Fibroblast of lung (primary cell): ENCODE measurements around the gene RPL41. TPM values are rescaled to one million over a fixed set of nuclear protein-coding genes. Genes with fewer than 3 reads are reported as not detected.

ENCODE experiments used
- DNase-seq, 2 donors: peaks; one replicate each; pipeline versions ENCODE4 v3.0.0 to v3.0.0-alpha.2; 2010; ENCODE audit warnings: low read depth in 2 of 2
- H2AFZ ChIP-seq: 2 replicates; pipeline ENCODE4 v1.5.1; 2012; ENCODE audit warnings: low read length, control low read depth, inconsistent platforms
- H3K27ac ChIP-seq: 2 replicates; pipeline ENCODE4 v1.5.1; 2011; ENCODE audit warnings: low read length, control low read depth; ENCODE audit not compliant: insufficient read depth
- H3K27me3 ChIP-seq: 2 replicates; pipeline ENCODE4 v1.5.1; 2011; ENCODE audit warnings: mild to moderate bottlenecking, low read length; ENCODE audit not compliant: control insufficient read depth, insufficient read depth
- H3K36me3 ChIP-seq: 2 replicates; pipeline ENCODE4 v1.5.1; 2011; ENCODE audit warnings: low read length; ENCODE audit not compliant: control insufficient read depth, insufficient read depth
- H3K4me1 ChIP-seq: 2 replicates; pipeline ENCODE4 v1.5.1; 2011; ENCODE audit warnings: low read length; ENCODE audit not compliant: control insufficient read depth, insufficient read depth; ENCODE audit errors: extremely low read depth
- H3K4me2 ChIP-seq: 2 replicates; pipeline ENCODE4 v1.5.1; 2011; ENCODE audit warnings: low read length, control low read depth; ENCODE audit not compliant: insufficient read depth; ENCODE audit errors: extremely low read depth
- H3K4me3 ChIP-seq, 4 experiments: fragments of 200-600 bp in 1 of 4; sonication (generic) in 1 of 4; replicated peaks in 1 of 4; 2 replicates each; pipeline ENCODE4 v1.5.1; 2011 to 2016; ENCODE audit warnings: low read length in 4 of 4, low read depth in 3 of 4, mild to moderate bottlenecking in 3 of 4, control low read depth in 2 of 4, inconsistent platforms in 1 of 4, mixed read lengths in 1 of 4; ENCODE audit not compliant: insufficient read depth in 1 of 4; ENCODE audit errors: control extremely low read depth in 1 of 4
- H3K79me2 ChIP-seq: 2 replicates; pipeline ENCODE4 v1.5.1; 2012; ENCODE audit warnings: mild to moderate bottlenecking, low read length, inconsistent platforms; ENCODE audit not compliant: control insufficient read depth, insufficient read depth
- H3K9ac ChIP-seq: 2 replicates; pipeline ENCODE4 v1.5.1; 2011; ENCODE audit warnings: mild to moderate bottlenecking, low read length, control low read depth; ENCODE audit not compliant: insufficient read depth
- H3K9me3 ChIP-seq: 2 replicates; pipeline ENCODE4 v1.5.1; 2012; ENCODE audit warnings: low read depth, low read length; ENCODE audit not compliant: control insufficient read depth, insufficient read depth
- H4K20me1 ChIP-seq: 2 replicates; pipeline ENCODE4 v1.5.1; 2011; ENCODE audit warnings: low read length; ENCODE audit not compliant: control insufficient read depth, insufficient read depth; ENCODE audit errors: extremely low read depth
- EZH2 ChIP-seq: IDR thresholded peaks from 2 replicates; pipeline ENCODE4 v1.5.1; 2012; ENCODE audit warnings: low read length, control low read depth, mild to moderate bottlenecking; ENCODE audit errors: missing control alignments
- polyA plus RNA-seq, 2 donors: library from polyadenylated mRNA; depleted of rRNA in 1 of 2; stranded (reverse) in 1 of 2; unstranded in 1 of 2; fragments of >200 nt; gene quantifications; 2 replicates each; pipeline ENCODE4 v1.2.1, GENCODE V29; 2011 to 2012; ENCODE audit warnings: missing spikeins in 1 of 2
- total RNA-seq: library from RNA; depleted of rRNA; stranded (reverse); fragments of >200 nt; gene quantifications from 2 replicates; pipeline ENCODE4 v1.2.1, GENCODE V29; 2014
- TF ChIP-seq, protein P1 (sequence below), 2 donors: IDR thresholded peaks in 1 of 2; conservative IDR thresholded peaks in 1 of 2; 1 replicate in 1 of 2; 2 replicates in 1 of 2; pipeline ENCODE4 v1.5.1; 2011 to 2012; ENCODE audit warnings: low read length in 2 of 2, control low read depth in 1 of 2, inconsistent platforms in 1 of 2, low read depth in 1 of 2, mild to moderate bottlenecking in 1 of 2

RPL41 gene
- total and polyA plus RNA-seq, 2 donors (not counting 1 experiment from before 2014, with no cell fraction given), result 2,664 to 6,961 TPM

DNA sequence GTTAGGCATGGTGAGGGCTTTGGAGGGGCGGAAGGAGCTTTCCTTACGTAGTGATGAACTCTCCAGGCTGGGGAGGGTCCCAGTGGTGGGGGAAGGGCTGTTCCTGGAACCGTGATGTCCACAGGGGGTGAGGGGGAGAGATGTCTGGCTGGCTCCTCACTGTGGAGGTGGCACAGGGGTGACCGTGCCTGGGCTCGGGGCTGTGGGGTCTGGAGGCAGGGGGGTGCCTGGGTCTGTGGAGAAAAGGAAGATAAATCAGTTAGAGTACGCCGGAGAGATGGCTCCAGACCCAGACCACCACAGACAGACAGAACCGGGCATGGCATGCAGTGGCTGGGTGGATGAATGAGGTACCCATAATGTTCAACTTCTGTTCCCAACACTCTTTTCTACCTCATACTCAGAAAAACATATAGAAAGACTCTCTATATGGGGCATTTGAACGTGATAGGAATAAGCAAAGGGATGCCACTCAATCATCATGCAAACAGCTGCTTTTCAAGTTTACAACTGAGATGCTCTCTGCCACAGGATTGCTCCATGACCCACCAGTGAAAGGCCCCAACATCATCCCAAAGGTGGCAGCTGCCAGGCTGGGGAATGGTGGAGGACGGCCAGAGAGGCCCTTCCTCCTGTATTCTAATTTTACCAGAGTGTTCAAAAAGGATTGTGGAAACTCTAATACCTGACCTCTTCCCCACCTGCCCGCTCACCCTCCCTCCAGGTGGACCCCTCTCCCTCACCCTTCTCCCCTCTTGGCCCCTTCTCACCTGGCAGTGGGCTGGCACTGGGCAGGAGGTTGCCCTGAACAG lies 47.3 kb downstream of the RPL41 start:
- Histone ChIP-seq H3K4me1 (peaks cover 12% of the 10 kb centered on the region), H3K27ac (no peak overlapping the region), H2AFZ (no peak overlapping the region), H3K9me3 (no peaks in the 10 kb centered on the region), H3K27me3 (no peaks in the 10 kb centered on the region), H3K4me3 (no peak overlapping the region), H3K4me2 (no peak overlapping the region), H4K20me1 (peaks cover 1% of the 10 kb centered on the region), H3K36me3 (peaks cover 36% of the 10 kb centered on the region), H3K9ac (no peak overlapping the region), H3K79me2 (peaks cover 33% of the 10 kb centered on the region)
- DNase-seq, result no peak
- TF ChIP-seq, protein P1, sequence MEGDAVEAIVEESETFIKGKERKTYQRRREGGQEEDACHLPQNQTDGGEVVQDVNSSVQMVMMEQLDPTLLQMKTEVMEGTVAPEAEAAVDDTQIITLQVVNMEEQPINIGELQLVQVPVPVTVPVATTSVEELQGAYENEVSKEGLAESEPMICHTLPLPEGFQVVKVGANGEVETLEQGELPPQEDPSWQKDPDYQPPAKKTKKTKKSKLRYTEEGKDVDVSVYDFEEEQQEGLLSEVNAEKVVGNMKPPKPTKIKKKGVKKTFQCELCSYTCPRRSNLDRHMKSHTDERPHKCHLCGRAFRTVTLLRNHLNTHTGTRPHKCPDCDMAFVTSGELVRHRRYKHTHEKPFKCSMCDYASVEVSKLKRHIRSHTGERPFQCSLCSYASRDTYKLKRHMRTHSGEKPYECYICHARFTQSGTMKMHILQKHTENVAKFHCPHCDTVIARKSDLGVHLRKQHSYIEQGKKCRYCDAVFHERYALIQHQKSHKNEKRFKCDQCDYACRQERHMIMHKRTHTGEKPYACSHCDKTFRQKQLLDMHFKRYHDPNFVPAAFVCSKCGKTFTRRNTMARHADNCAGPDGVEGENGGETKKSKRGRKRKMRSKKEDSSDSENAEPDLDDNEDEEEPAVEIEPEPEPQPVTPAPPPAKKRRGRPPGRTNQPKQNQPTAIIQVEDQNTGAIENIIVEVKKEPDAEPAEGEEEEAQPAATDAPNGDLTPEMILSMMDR (conservative IDR thresholded peaks at IDR 0.05 in 1 of 2, IDR thresholded peaks at IDR 0.05 in 1 of 2; ENCODE audit: low read depth in 1 of 2, low read length in 2 of 2), result no peak
- no peak for TF ChIP-seq EZH2

DNA sequence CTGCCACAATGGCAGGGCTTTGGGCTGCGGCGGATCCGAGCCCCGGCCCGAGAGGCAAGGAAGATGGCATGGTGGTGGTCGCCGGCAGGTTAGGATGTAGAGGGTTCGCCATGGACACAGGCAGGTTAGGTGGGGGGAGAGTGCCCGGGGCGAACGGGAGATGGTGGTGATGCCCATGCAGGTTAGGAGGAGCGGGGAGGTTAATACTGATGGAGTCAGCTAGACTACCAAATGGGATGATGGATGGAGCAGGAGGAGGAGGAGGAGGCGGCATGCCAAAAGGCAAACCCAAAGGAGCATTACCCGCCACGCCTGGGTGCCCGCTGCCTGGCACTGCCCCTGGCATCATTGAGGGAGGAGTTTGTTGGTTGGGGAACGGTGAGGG lies 47.9 kb downstream of the RPL41 start:
- Histone ChIP-seq H3K4me1 (peaks cover 12% of the 10 kb centered on the region), H2AFZ (no peak overlapping the region), H3K27me3 (no peaks in the 10 kb centered on the region), H3K79me2 (peaks cover 27% of the 10 kb centered on the region), H3K27ac (no peak overlapping the region), H3K4me2 (no peak overlapping the region), H3K9me3 (no peaks in the 10 kb centered on the region), H3K9ac (no peak overlapping the region), H3K36me3 (peaks cover 36% of the 10 kb centered on the region), H3K4me3 (no peak overlapping the region), H4K20me1 (peaks cover 1% of the 10 kb centered on the region)
- no peak for DNase-seq
- TF ChIP-seq, protein P1 (conservative IDR thresholded peaks at IDR 0.05 in 1 of 2, IDR thresholded peaks at IDR 0.05 in 1 of 2; ENCODE audit: low read depth in 1 of 2, low read length in 2 of 2), result no peak
- TF ChIP-seq EZH2, result no peak

DNA sequence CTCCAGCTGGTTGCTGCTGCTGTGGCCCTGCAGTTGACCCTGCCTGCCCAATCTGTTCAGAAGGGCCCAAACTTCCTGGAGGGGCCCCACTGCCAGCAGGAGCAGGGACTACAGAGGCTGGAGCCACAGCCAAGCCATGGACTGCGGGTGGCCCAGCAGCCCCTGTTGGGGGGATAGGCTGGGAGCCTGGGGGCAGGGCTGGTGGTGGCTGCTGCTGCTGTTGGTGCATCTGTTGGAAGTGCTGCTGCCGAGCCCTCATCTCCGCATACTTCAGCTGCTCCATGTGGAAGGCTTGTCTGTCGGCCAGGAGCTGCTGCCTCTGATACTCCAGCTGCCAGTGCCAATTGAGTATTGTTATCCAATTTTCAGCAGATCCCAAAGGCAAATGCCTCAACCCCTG lies 48.9 kb downstream of the RPL41 start:
- no peak overlapping the region for H3K27ac ChIP-seq
- no peak for DNase-seq
- no peaks in the 10 kb centered on the region for H3K27me3 ChIP-seq
- H3K9me3 ChIP-seq, result no peaks in the 10 kb centered on the region
- no peak overlapping the region for H3K9ac ChIP-seq
- H4K20me1 ChIP-seq, result peaks cover 1% of the 10 kb centered on the region
- H2AFZ ChIP-seq, result no peak overlapping the region
- peaks cover 17% of the 10 kb centered on the region for H3K79me2 ChIP-seq
- peaks cover 12% of the 10 kb centered on the region for H3K4me1 ChIP-seq
- H3K36me3 ChIP-seq, result peaks cover 36% of the 10 kb centered on the region
- no peak overlapping the region for H3K4me3 ChIP-seq
- no peak for TF ChIP-seq EZH2
- TF ChIP-seq, protein P1 (conservative IDR thresholded peaks at IDR 0.05 in 1 of 2, IDR thresholded peaks at IDR 0.05 in 1 of 2; ENCODE audit: low read depth in 1 of 2, low read length in 2 of 2), result no peak
- no peak overlapping the region for H3K4me2 ChIP-seq

Other genes with a start within 250 kb of the RPL41 start
- gene PYM1, start 188.7 kb upstream of the RPL41 start, total RNA-seq, result 28.5 and 38.6 TPM in 2 replicates
- gene PYM1, start 188.7 kb upstream of the RPL41 start, polyA plus RNA-seq, result 27.8 and 29.3 TPM in 2 replicates
- gene DGKA, start 185.5 kb upstream of the RPL41 start, total RNA-seq, result 24.4 and 51.9 TPM in 2 replicates
- 41.4 and 44.7 TPM in 2 replicates for gene DGKA, start 185.5 kb upstream of the RPL41 start, polyA plus RNA-seq
- 0.26 and 0.50 TPM in 2 replicates for gene PMEL, start 150.6 kb upstream of the RPL41 start, total RNA-seq
- gene PMEL, start 150.6 kb upstream of the RPL41 start, polyA plus RNA-seq, result 0.41 and 0.84 TPM in 2 replicates
- 12.7 and 14.6 TPM in 2 replicates for gene CDK2, start 149.8 kb upstream of the RPL41 start, total RNA-seq
- 32.5 and 43.5 TPM in 2 replicates for gene CDK2, start 149.8 kb upstream of the RPL41 start, polyA plus RNA-seq
- 46.2 and 55.3 TPM in 2 replicates for gene RAB5B, start 142.6 kb upstream of the RPL41 start, total RNA-seq
- gene RAB5B, start 142.6 kb upstream of the RPL41 start, polyA plus RNA-seq, result 144 and 193 TPM in 2 replicates
- gene SUOX, start 119.4 kb upstream of the RPL41 start, total RNA-seq, result 9.2 and 11.6 TPM in 2 replicates
- 11.1 and 15.0 TPM in 2 replicates for gene SUOX, start 119.4 kb upstream of the RPL41 start, polyA plus RNA-seq
- gene IKZF4, start 95.6 kb upstream of the RPL41 start, total RNA-seq, result 0.51 and 2.0 TPM in 2 replicates
- 3.2 and 3.7 TPM in 2 replicates for gene IKZF4, start 95.6 kb upstream of the RPL41 start, polyA plus RNA-seq
- gene RPS26, start 74.7 kb upstream of the RPL41 start, total RNA-seq, result 86.2 and 125 TPM in 2 replicates
- 739 and 1,779 TPM in 2 replicates for gene RPS26, start 74.7 kb upstream of the RPL41 start, polyA plus RNA-seq
- 0.66 and 1.3 TPM in 2 replicates for gene ERBB3, start 36.5 kb upstream of the RPL41 start, total RNA-seq
- gene ERBB3, start 36.5 kb upstream of the RPL41 start, polyA plus RNA-seq, result 0.59 and 0.92 TPM in 2 replicates
- gene PA2G4, start 12.1 kb upstream of the RPL41 start, total RNA-seq, result 92.2 and 93.5 TPM in 2 replicates
- gene PA2G4, start 12.1 kb upstream of the RPL41 start, polyA plus RNA-seq, result 202 and 342 TPM in 2 replicates
- gene ZC3H10, start 1.6 kb downstream of the RPL41 start, total RNA-seq, result 5.6 and 7.2 TPM in 2 replicates
- gene ZC3H10, start 1.6 kb downstream of the RPL41 start, polyA plus RNA-seq, result 1.8 and 1.9 TPM in 2 replicates
- 261 and 446 TPM in 2 replicates for gene ESYT1, start 11.6 kb downstream of the RPL41 start, total RNA-seq
- gene ESYT1, start 11.6 kb downstream of the RPL41 start, polyA plus RNA-seq, result 182 and 260 TPM in 2 replicates
- 71.7 and 98.6 TPM in 2 replicates for gene MYL6B, start 36.0 kb downstream of the RPL41 start, total RNA-seq
- gene MYL6B, start 36.0 kb downstream of the RPL41 start, polyA plus RNA-seq, result 87.7 and 99.1 TPM in 2 replicates
- gene MYL6, start 41.7 kb downstream of the RPL41 start, total RNA-seq, result 1,163 and 1,517 TPM in 2 replicates
- gene MYL6, start 41.7 kb downstream of the RPL41 start, polyA plus RNA-seq, result 6,238 and 7,941 TPM in 2 replicates
- gene SMARCC2, start 72.8 kb downstream of the RPL41 start, total RNA-seq, result 55.5 and 70.8 TPM in 2 replicates
- gene SMARCC2, start 72.8 kb downstream of the RPL41 start, polyA plus RNA-seq, result 60.2 and 69.6 TPM in 2 replicates
- gene RNF41, start 105.3 kb downstream of the RPL41 start, total RNA-seq, result 120 and 199 TPM in 2 replicates
- gene RNF41, start 105.3 kb downstream of the RPL41 start, polyA plus RNA-seq, result 88.4 and 99.7 TPM in 2 replicates
- 25.9 and 29.2 TPM in 2 replicates for gene NABP2, start 107.7 kb downstream of the RPL41 start, total RNA-seq
- 39.7 and 65.5 TPM in 2 replicates for gene NABP2, start 107.7 kb downstream of the RPL41 start, polyA plus RNA-seq
- not detected in 2 replicates for gene SLC39A5, start 113.4 kb downstream of the RPL41 start, total RNA-seq
- not detected in 2 replicates for gene SLC39A5, start 113.4 kb downstream of the RPL41 start, polyA plus RNA-seq
- gene ANKRD52, start 141.8 kb downstream of the RPL41 start, total RNA-seq, result 9.0 and 14.9 TPM in 2 replicates
- 12.2 and 15.8 TPM in 2 replicates for gene ANKRD52, start 141.8 kb downstream of the RPL41 start, polyA plus RNA-seq
- 6.4 and 9.1 TPM in 2 replicates for gene COQ10A, start 150.3 kb downstream of the RPL41 start, total RNA-seq
- gene COQ10A, start 150.3 kb downstream of the RPL41 start, polyA plus RNA-seq, result 14.2 and 16.2 TPM in 2 replicates
- 70.4 and 117 TPM in 2 replicates for gene CS, start 183.7 kb downstream of the RPL41 start, total RNA-seq
- gene CS, start 183.7 kb downstream of the RPL41 start, polyA plus RNA-seq, result 170 and 228 TPM in 2 replicates
- 47.3 and 48.2 TPM in 2 replicates for gene CNPY2, start 199.4 kb downstream of the RPL41 start, total RNA-seq
- 124 and 142 TPM in 2 replicates for gene CNPY2, start 199.4 kb downstream of the RPL41 start, polyA plus RNA-seq
- gene PAN2, start 217.4 kb downstream of the RPL41 start, total RNA-seq, result 18.5 and 25.9 TPM in 2 replicates
- 11.4 and 17.3 TPM in 2 replicates for gene PAN2, start 217.4 kb downstream of the RPL41 start, polyA plus RNA-seq
- gene IL23A, start 222.3 kb downstream of the RPL41 start, total RNA-seq, result 0.17 TPM in 1 of 2 replicates, not detected in the other
- 0.12 TPM in 1 of 2 replicates, not detected in the other for gene IL23A, start 222.3 kb downstream of the RPL41 start, polyA plus RNA-seq
- gene STAT2, start 243.5 kb downstream of the RPL41 start, total RNA-seq, result 284 and 368 TPM in 2 replicates
- 112 and 148 TPM in 2 replicates for gene STAT2, start 243.5 kb downstream of the RPL41 start, polyA plus RNA-seq
- not detected in 2 replicates for gene APOF, start 246.2 kb downstream of the RPL41 start, total RNA-seq
- not detected in 2 replicates for gene APOF, start 246.2 kb downstream of the RPL41 start, polyA plus RNA-seq